Cardiac muscle cell (in vitro differentiated cells and primary cell): ENCODE results near the gene OR1J4. TPM values are rescaled to one million over a fixed set of nuclear protein-coding genes. Genes with fewer than 3 reads are reported as not detected.

Experiments used
- DNase-seq, 2 donors: peaks; one replicate each; pipeline versions ENCODE4 v3.0.0 to v3.0.0-alpha.2; 2010 to 2017; ENCODE audit warnings: low read depth in 1 of 2, low spot score in 1 of 2
- H3K27ac ChIP-seq: fragments of 200-600 bp; sonication (generic); 2 replicates; pipeline ENCODE4 v1.5.1; 2016
- H3K27me3 ChIP-seq: fragments of 200-600 bp; sonication (generic); 2 replicates; pipeline ENCODE4 v1.6.0; 2016; ENCODE audit warnings: control low read depth
- H3K36me3 ChIP-seq: fragments of 200-600 bp; sonication (generic); 2 replicates; pipeline ENCODE4 v1.5.1; 2016; ENCODE audit warnings: control low read depth
- H3K4me1 ChIP-seq: fragments of 200-600 bp; sonication (generic); 2 replicates; pipeline ENCODE4 v1.8.1; 2017; ENCODE audit warnings: low read depth, mild to moderate bottlenecking, mixed run types
- H3K4me3 ChIP-seq: fragments of 200-600 bp; sonication (generic); 2 replicates; pipeline ENCODE4 v1.5.1; 2016; ENCODE audit warnings: mild to moderate bottlenecking
- H3K9me3 ChIP-seq: fragments of 200-600 bp; sonication (generic); 2 replicates; pipeline ENCODE4 v1.5.1; 2017; ENCODE audit warnings: low read depth, mild to moderate bottlenecking, control low read depth
- CTCF ChIP-seq: IDR thresholded peaks from 2 replicates; pipeline ENCODE4 v1.5.1; 2012; ENCODE audit warnings: low read depth, mild to moderate bottlenecking, low read length
- polyA plus RNA-seq: library from polyadenylated mRNA; unstranded; fragments of >200 nt; fragmentation: Nextera tagmentation; extraction: Ambion mirVana; gene quantifications from 2 replicates; pipeline ENCODE4 v1.2.1, GENCODE V29; 2016
- total RNA-seq: library from RNA; depleted of rRNA; stranded (reverse); fragments of >200 nt; gene quantifications from 2 replicates; pipeline ENCODE4 v1.2.3, GENCODE V29; 2016

Gene OR1J4
- total and polyA plus RNA-seq, 2 experiments from 2014 or later: not detected

- Histone ChIP-seq H3K27ac (no peak overlapping the region), H3K9me3 (peaks cover 3% of the 10 kb centered on the region), H3K4me1 (no peaks in the 10 kb centered on the region), H3K27me3 (no peaks in the 10 kb centered on the region), H3K36me3 (no peaks in the 10 kb centered on the region), H3K4me3 (no peak overlapping the region)
- no peak for TF ChIP-seq CTCF
- no peak for DNase-seq
These were observed 39.9 kb upstream of the OR1J4 start for GRCh38 chr9:122479062-122479461.

- peak in 1 of 2 donors; percentile 67 for DNase-seq
- H3K4me3 ChIP-seq: no peak overlapping the region
- H3K9me3 ChIP-seq: no peaks in the 10 kb centered on the region
- H3K27ac ChIP-seq: no peak overlapping the region
- H3K4me1 ChIP-seq: no peaks in the 10 kb centered on the region
- H3K36me3 ChIP-seq: no peaks in the 10 kb centered on the region
- peak; percentile 87 for TF ChIP-seq CTCF
- H3K27me3 ChIP-seq: no peaks in the 10 kb centered on the region
These were observed 20.1 kb upstream of the OR1J4 start for GRCh38 chr9:122498883-122499288.

- H3K9me3 ChIP-seq: no peaks in the 10 kb centered on the region
- no peaks in the 10 kb centered on the region for H3K4me1 ChIP-seq
- no peak for TF ChIP-seq CTCF
- no peaks in the 10 kb centered on the region for H3K27me3 ChIP-seq
- no peaks in the 10 kb centered on the region for H3K36me3 ChIP-seq
- no peak for DNase-seq
- no peak overlapping the region for H3K4me3 ChIP-seq
- no peak overlapping the region for H3K27ac ChIP-seq
These were observed 12.0 kb upstream of the OR1J4 start for GRCh38 chr9:122506964-122507363.

DNA sequence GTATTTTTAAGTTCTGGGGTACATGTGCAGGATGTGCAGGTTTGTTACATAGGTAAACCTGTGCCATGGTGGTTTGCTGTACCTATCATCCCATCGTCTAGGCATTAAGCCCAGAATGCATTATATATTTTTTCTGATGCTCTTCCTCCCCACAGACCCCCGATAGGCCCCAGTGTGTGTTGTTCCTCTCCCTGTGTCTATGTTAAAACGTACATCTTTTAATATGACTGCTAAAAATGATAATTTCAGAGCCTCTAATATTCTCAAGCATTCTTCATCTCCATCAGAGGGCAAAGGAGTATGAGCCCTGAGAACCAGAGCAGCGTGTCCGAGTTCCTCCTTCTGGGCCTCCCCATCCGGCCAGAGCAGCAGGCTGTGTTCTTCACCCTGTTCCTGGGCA, 8.4 kb upstream of the OR1J4 start, which contains the start of gene OR1J2:
TSS of gene OR1J2 (plus strand) at position 301 of the 400 bp plus-strand sequence. CDS start at position 301, 0 bp downstream.
- H3K27me3 ChIP-seq: no peaks in the 10 kb centered on the region
- no peak within 1 kb of the TSS for H3K27ac ChIP-seq
- no peaks in the 10 kb centered on the region for H3K4me1 ChIP-seq
- no peaks in the 10 kb centered on the region for H3K36me3 ChIP-seq
- TF ChIP-seq CTCF: no peak
- H3K4me3 ChIP-seq: no peak within 1 kb of the TSS
- DNase-seq: no peak
- H3K9me3 ChIP-seq: no peaks in the 10 kb centered on the region

GRCh38 chr9:122518226-122518625, 715 bp upstream of the OR1J4 start:
- H3K9me3 ChIP-seq: no peaks in the 10 kb centered on the region
- no peaks in the 10 kb centered on the region for H3K27me3 ChIP-seq
- H3K27ac ChIP-seq: no peak overlapping the region

More at GRCh38 chr9:122518226-122518625, 715 bp upstream of the OR1J4 start:
- Histone ChIP-seq H3K4me3 (no peak overlapping the region), H3K36me3 (no peaks in the 10 kb centered on the region), H3K4me1 (no peaks in the 10 kb centered on the region)
- TF ChIP-seq CTCF: no peak
- no peak for DNase-seq
